ENCODE data around the gene TMEM41B.

DNA sequence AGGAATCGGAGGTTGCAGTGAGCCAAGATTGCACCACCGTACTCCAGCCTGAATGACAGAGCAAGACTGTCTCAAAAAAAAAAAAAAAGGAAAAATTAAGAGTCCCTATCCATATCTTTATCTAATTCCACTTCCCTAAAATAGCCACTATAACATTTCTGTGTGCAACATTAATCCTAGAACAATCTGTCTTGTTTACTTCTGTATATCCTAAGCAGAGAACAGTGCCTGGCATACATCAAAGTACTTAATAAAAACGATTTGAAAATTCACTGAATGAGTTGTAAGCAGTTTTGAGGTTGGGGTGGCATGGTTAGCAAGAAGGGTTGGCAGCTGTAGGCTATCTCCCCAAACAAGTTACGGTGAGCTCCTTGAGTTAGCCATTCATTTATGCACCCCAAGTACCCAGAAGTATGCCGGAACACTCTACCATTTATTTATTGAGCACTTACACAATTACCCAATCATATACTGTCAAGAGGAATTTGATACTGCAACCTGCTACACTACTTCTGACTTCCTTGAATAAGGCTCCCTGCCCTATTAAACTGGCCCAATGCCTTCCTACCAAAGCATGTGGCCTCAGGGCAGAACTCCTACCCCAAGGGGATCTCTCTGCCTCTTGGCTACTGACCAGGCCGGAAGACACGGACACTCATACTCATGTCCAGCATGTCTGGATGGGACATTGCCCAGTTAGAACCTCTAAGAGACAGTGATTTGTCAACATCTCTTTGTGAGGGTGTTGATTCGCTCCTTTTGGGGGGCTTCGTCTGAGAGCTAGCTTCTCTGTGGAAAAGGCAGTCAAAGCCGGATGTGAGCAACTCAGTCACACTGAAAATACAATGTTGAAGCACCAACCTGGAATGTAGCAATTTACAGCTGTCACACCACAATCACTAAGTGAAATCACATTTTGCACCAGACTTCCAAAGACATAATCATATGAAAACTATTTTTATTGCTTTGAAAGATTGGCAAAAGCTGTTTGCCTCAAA is 16.3 kb upstream of the TMEM41B start:
- TF ChIP-seq, protein P1, sequence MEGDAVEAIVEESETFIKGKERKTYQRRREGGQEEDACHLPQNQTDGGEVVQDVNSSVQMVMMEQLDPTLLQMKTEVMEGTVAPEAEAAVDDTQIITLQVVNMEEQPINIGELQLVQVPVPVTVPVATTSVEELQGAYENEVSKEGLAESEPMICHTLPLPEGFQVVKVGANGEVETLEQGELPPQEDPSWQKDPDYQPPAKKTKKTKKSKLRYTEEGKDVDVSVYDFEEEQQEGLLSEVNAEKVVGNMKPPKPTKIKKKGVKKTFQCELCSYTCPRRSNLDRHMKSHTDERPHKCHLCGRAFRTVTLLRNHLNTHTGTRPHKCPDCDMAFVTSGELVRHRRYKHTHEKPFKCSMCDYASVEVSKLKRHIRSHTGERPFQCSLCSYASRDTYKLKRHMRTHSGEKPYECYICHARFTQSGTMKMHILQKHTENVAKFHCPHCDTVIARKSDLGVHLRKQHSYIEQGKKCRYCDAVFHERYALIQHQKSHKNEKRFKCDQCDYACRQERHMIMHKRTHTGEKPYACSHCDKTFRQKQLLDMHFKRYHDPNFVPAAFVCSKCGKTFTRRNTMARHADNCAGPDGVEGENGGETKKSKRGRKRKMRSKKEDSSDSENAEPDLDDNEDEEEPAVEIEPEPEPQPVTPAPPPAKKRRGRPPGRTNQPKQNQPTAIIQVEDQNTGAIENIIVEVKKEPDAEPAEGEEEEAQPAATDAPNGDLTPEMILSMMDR (IDR thresholded peaks at IDR 0.05) = no peak
- TF ChIP-seq POLR2A (IDR thresholded peaks at IDR 0.05) = no peak

Measured in Peyer's patch (tissue), 4 donors.